NCI-H1417 (cell line): ENCODE data around the gene EI24.

Experiments used
- DNase-seq, 3 experiments: peaks; one replicate each; lab custom pipeline; 2025; lab: John Stamatoyannopoulos, UW

The EI24 gene

GRCh38 chr11:125627236-125627910, 58.1 kb downstream of the EI24 start:
- no peak for DNase-seq
